EL (cell line): Measurements from ENCODE around the gene ZNF134.

ENCODE experiments used
- DNase-seq: peaks from one replicate; pipeline ENCODE4 v3.0.0-alpha.2; 2016

Gene ZNF134

GRCh38 chr19:57613941-57614743, at the start of gene ZNF134:
ZNF134 (plus strand) TSS chr19:57614242; CDS start chr19:57619469, 5,227 bp downstream.
- peak; percentile 90 for DNase-seq

GRCh38 chr19:57566396-57567265, 47.4 kb upstream of the ZNF134 start:
- DNase-seq, result no peak

- DNase-seq, result no peak
Observed at GRCh38 chr19:57570707-57571106, 43.3 kb upstream of the ZNF134 start.

GRCh38 chr19:57572415-57572947, 41.6 kb upstream of the ZNF134 start:
- DNase-seq, result no peak

- DNase-seq, result no peak
Observed at GRCh38 chr19:57576661-57577060, 37.4 kb upstream of the ZNF134 start.

- DNase-seq, result peak; percentile 99
Observed at GRCh38 chr19:57578487-57579205, 35.4 kb upstream of the ZNF134 start, which contains the start of gene ZNF416. ZNF416 (minus strand) TSS chr19:57578911; CDS start chr19:57578704, 207 bp downstream.

GRCh38 chr19:57583104-57583520, 30.9 kb upstream of the ZNF134 start:
- DNase-seq, result no peak

GRCh38 chr19:57583521-57584416, 30.3 kb upstream of the ZNF134 start, which contains the start of gene ZIK1:
ZIK1 (plus strand) TSS chr19:57584145; CDS start chr19:57584357, 212 bp downstream.
- DNase-seq, result peak; percentile 93

GRCh38 chr19:57587529-57587928, 26.5 kb upstream of the ZNF134 start:
- DNase-seq, result peak; percentile 85

GRCh38 chr19:57599377-57599760, 14.7 kb upstream of the ZNF134 start:
- no peak for DNase-seq

GRCh38 chr19:57599761-57600383, 14.2 kb upstream of the ZNF134 start, which contains the start of gene ZNF530:
ZNF530 (plus strand) TSS chr19:57599885; CDS start chr19:57604346, 4,461 bp downstream.
- DNase-seq, result peak; percentile 93

GRCh38 chr19:57606931-57607330, 7.1 kb upstream of the ZNF134 start:
- DNase-seq, result no peak

GRCh38 chr19:57611113-57611512, 2.9 kb upstream of the ZNF134 start:
- no peak for DNase-seq

GRCh38 chr19:57615346-57615745, 1.3 kb downstream of the ZNF134 start:
- DNase-seq, result peak; percentile 10

GRCh38 chr19:57620673-57621348, 6.8 kb downstream of the ZNF134 start:
- DNase-seq, result no peak

- no peak for DNase-seq
Observed at GRCh38 chr19:57623091-57623490, 9.0 kb downstream of the ZNF134 start.

- DNase-seq, result peak; percentile 95
Observed at GRCh38 chr19:57632987-57633831, 19.2 kb downstream of the ZNF134 start, which contains the start of gene ZNF211. ZNF211 (plus strand) TSS chr19:57633168; CDS start chr19:57633347, 179 bp downstream.

GRCh38 chr19:57633832-57634131, 19.7 kb downstream of the ZNF134 start:
- no peak for DNase-seq

GRCh38 chr19:57637379-57637778, 23.3 kb downstream of the ZNF134 start:
- DNase-seq, result no peak
